ENCODE measurements around the gene OR7G1. TPM values are rescaled to one million over a fixed set of nuclear protein-coding genes. Genes with fewer than 3 reads are reported as not detected.

The OR7G1 gene
- total and polyA plus RNA-seq, 2 experiments from 2014 or later: not detected

GRCh38 chr19:9116547-9116946 is 984 bp upstream of the OR7G1 start:
- H2AFZ ChIP-seq: no peak overlapping the region
- TF ChIP-seq EZH2phosphoT487 (IDR thresholded peaks at IDR 0.05; ENCODE audit: low read depth, severe bottlenecking, unreplicated experiment) (no peak), EZH2 (IDR thresholded peaks at IDR 0.05; ENCODE audit: borderline replicate concordance) (no peak)
- TF ChIP-seq, protein P1, sequence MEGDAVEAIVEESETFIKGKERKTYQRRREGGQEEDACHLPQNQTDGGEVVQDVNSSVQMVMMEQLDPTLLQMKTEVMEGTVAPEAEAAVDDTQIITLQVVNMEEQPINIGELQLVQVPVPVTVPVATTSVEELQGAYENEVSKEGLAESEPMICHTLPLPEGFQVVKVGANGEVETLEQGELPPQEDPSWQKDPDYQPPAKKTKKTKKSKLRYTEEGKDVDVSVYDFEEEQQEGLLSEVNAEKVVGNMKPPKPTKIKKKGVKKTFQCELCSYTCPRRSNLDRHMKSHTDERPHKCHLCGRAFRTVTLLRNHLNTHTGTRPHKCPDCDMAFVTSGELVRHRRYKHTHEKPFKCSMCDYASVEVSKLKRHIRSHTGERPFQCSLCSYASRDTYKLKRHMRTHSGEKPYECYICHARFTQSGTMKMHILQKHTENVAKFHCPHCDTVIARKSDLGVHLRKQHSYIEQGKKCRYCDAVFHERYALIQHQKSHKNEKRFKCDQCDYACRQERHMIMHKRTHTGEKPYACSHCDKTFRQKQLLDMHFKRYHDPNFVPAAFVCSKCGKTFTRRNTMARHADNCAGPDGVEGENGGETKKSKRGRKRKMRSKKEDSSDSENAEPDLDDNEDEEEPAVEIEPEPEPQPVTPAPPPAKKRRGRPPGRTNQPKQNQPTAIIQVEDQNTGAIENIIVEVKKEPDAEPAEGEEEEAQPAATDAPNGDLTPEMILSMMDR (IDR thresholded peaks at IDR 0.05; ENCODE audit: poor library complexity): no peak
- H3K4me1 ChIP-seq (ENCODE audit: insufficient read depth): no peaks in the 10 kb centered on the region
- no peak overlapping the region for H3K4me2 ChIP-seq
- H3K79me2 ChIP-seq: no peaks in the 10 kb centered on the region
- H3K27ac ChIP-seq: no peak overlapping the region
- H3K9me2 ChIP-seq (replicated peaks; ENCODE audit: insufficient read depth): no peaks in the 10 kb centered on the region
- no peak for DNase-seq (ENCODE audit: low spot score)
- no peaks in the 10 kb centered on the region for H3K9me3 ChIP-seq (ENCODE audit: low read depth)
- no peaks in the 10 kb centered on the region for H3K36me3 ChIP-seq (replicated peaks; ENCODE audit: insufficient read depth, low read depth)
- no peaks in the 10 kb centered on the region for H3K27me3 ChIP-seq
- no peak overlapping the region for H3K4me3 ChIP-seq
- 66% methylated on average over 5 of the region's 5 CpGs for WGBS (ENCODE audit: low lambda C conversion rate, missing lambda C conversion rate)
- no peaks in the 10 kb centered on the region for H4K20me1 ChIP-seq (ENCODE audit: insufficient read depth, poor library complexity, severe bottlenecking)

- H3K27me3 ChIP-seq: no peaks in the 10 kb centered on the region
These were observed 5.6 kb downstream of the OR7G1 start for GRCh38 chr19:9109959-9110358.

DNA sequence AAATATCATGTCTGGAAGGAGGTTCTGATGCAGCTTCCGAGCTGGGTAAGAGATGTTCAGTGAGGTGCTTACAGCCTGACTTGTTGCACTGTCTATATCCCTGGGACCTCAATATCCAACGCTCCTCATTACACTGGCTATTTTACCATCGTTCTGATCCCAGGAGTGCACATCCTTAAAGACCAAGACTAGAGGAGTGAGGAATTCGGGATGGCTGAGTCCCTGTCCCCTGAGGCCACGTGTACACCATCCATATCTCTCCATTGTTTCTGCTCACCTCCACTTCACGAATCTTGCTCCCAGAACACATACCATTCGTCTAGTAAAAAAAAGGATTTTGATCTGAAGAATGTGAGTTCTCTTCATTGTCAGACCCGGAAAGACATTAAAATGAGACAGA is 8.2 kb downstream of the OR7G1 start, which contains the start of gene OR7G2:
TSS of gene OR7G2 (minus strand) at position 101 of the 400 bp plus-strand sequence. CDS start 4,232 bp downstream, outside the sequence.
- no peak within 1 kb of the TSS for H3K4me2 ChIP-seq
- H3K79me2 ChIP-seq: no peaks in the 10 kb centered on the region
- no peaks in the 10 kb centered on the region for H3K4me1 ChIP-seq (ENCODE audit: insufficient read depth)
- H3K36me3 ChIP-seq (replicated peaks; ENCODE audit: insufficient read depth, low read depth): no peaks in the 10 kb centered on the region
- DNase-seq (ENCODE audit: low spot score): no peak
- TF ChIP-seq, protein P1 (IDR thresholded peaks at IDR 0.05; ENCODE audit: poor library complexity): no peak
- TF ChIP-seq EZH2 (IDR thresholded peaks at IDR 0.05; ENCODE audit: borderline replicate concordance) (no peak), EZH2phosphoT487 (IDR thresholded peaks at IDR 0.05; ENCODE audit: low read depth, severe bottlenecking, unreplicated experiment) (no peak)
- H3K9me2 ChIP-seq (replicated peaks; ENCODE audit: insufficient read depth): no peaks in the 10 kb centered on the region
- H4K20me1 ChIP-seq (ENCODE audit: insufficient read depth, poor library complexity, severe bottlenecking): no peaks in the 10 kb centered on the region
- H3K27me3 ChIP-seq: no peaks in the 10 kb centered on the region
- H3K9me3 ChIP-seq (ENCODE audit: low read depth): no peaks in the 10 kb centered on the region
- no peak within 1 kb of the TSS for H2AFZ ChIP-seq
- H3K27ac ChIP-seq: no peak within 1 kb of the TSS
- H3K4me3 ChIP-seq: no peak within 1 kb of the TSS
- WGBS (ENCODE audit: low lambda C conversion rate, missing lambda C conversion rate): 60% methylated on average over 8 of the region's 8 CpGs

More at GRCh38 chr19:9109959-9110358, 5.6 kb downstream of the OR7G1 start:
- H3K36me3 ChIP-seq (replicated peaks; ENCODE audit: insufficient read depth, low read depth): no peaks in the 10 kb centered on the region
- H3K27ac ChIP-seq: no peak overlapping the region
- no peak overlapping the region for H2AFZ ChIP-seq
- no peak for TF ChIP-seq EZH2 (IDR thresholded peaks at IDR 0.05; ENCODE audit: borderline replicate concordance)
- TF ChIP-seq EZH2phosphoT487 (IDR thresholded peaks at IDR 0.05; ENCODE audit: low read depth, severe bottlenecking, unreplicated experiment): no peak
- TF ChIP-seq, protein P1 (IDR thresholded peaks at IDR 0.05; ENCODE audit: poor library complexity): no peak
- H3K9me2 ChIP-seq (replicated peaks; ENCODE audit: insufficient read depth): no peaks in the 10 kb centered on the region
- H3K4me3 ChIP-seq: no peak overlapping the region
- WGBS (ENCODE audit: low lambda C conversion rate, missing lambda C conversion rate): 45% methylated on average over 2 of the region's 2 CpGs
- H4K20me1 ChIP-seq (ENCODE audit: insufficient read depth, poor library complexity, severe bottlenecking): no peaks in the 10 kb centered on the region
- no peak overlapping the region for H3K4me2 ChIP-seq
- H3K9me3 ChIP-seq (ENCODE audit: low read depth): no peaks in the 10 kb centered on the region
- no peaks in the 10 kb centered on the region for H3K4me1 ChIP-seq (ENCODE audit: insufficient read depth)
- no peak for DNase-seq (ENCODE audit: low spot score)
- no peaks in the 10 kb centered on the region for H3K79me2 ChIP-seq

All from hepatocyte (in vitro differentiated cells).